K562 (cell line): Measurements from ENCODE around the gene DNA2. TPM values are rescaled to one million over a fixed set of nuclear protein-coding genes. Genes with fewer than 3 reads are reported as not detected.

ENCODE experiments used
- ADNP ChIP-seq: fragments of 200-800 bp; sonication (Bioruptor generic); IDR thresholded peaks from 2 replicates; pipeline ENCODE4 v1.6.1; 2016; ENCODE audit warnings: missing genetic modification characterization, missing compliant biosample characterization
- ARHGAP35 ChIP-seq: fragments of 450-650 bp; IDR thresholded peaks from 2 replicates; pipeline ENCODE4 v1.6.1; 2018; ENCODE audit not compliant: partially characterized antibody
- ARID1B ChIP-seq: fragments of 450-650 bp; IDR thresholded peaks from 2 replicates; pipeline ENCODE4 v1.6.1; 2016; ENCODE audit warnings: antibody characterized with exemption, mild to moderate bottlenecking, inconsistent platforms
- E2F1 ChIP-seq: sonication (generic); formaldehyde crosslinking; IDR thresholded peaks from 2 replicates; pipeline ENCODE4 v1.8.1; 2023; ENCODE audit warnings: mild to moderate bottlenecking, missing genetic modification reagents, moderate library complexity
- GABPB2 ChIP-seq: fragments of 250-450 bp; sonication (Bioruptor Pico); conservative IDR thresholded peaks from 2 replicates; pipeline ENCODE4 v1.5.1; 2021; ENCODE audit warnings: mild to moderate bottlenecking
- HINFP ChIP-seq: fragments of 450-650 bp; conservative IDR thresholded peaks from 2 replicates; pipeline ENCODE4 v1.6.1; 2016; ENCODE audit warnings: missing genetic modification characterization, low read depth, mild to moderate bottlenecking, control low read depth, missing compliant biosample characterization
- KLF1 ChIP-seq: fragments of 450-650 bp; IDR thresholded peaks from 2 replicates; pipeline ENCODE4 v1.6.1; 2016; ENCODE audit warnings: missing genetic modification characterization, missing compliant biosample characterization
- MAFK ChIP-seq: IDR thresholded peaks from 2 replicates; pipeline ENCODE4 v1.6.1; 2011; ENCODE audit warnings: low read length, improper control_type of control experiment
- MGA ChIP-seq: fragments of 450-650 bp; IDR thresholded peaks from 2 replicates; pipeline ENCODE4 v1.6.1; 2016; ENCODE audit warnings: mild to moderate bottlenecking, moderate library complexity
- SOX6 ChIP-seq: fragments of 450-650 bp; IDR thresholded peaks from 2 replicates; pipeline ENCODE4 v1.6.1; 2014; ENCODE audit warnings: mild to moderate bottlenecking
- STAT5A ChIP-seq: IDR thresholded peaks from 2 replicates; pipeline ENCODE4 v1.6.1; 2012; ENCODE audit warnings: low read length, inconsistent platforms, borderline replicate concordance
- TCF3 ChIP-seq: sonication (generic); formaldehyde crosslinking; IDR thresholded peaks from 2 replicates; pipeline ENCODE4 v1.4.0; 2020; ENCODE audit warnings: mild to moderate bottlenecking, missing genetic modification reagents
- ZFPM2 ChIP-seq: fragments of 250-450 bp; sonication (Bioruptor Pico); IDR thresholded peaks from 2 replicates; pipeline ENCODE4 v1.5.1; 2022; ENCODE audit warnings: mild to moderate bottlenecking
- ZNF175 ChIP-seq: fragments of 200-800 bp; sonication (Bioruptor generic); IDR thresholded peaks from 2 replicates; pipeline ENCODE4 v1.6.1; 2016; ENCODE audit warnings: low read depth, mild to moderate bottlenecking, missing genetic modification characterization, missing compliant biosample characterization
- ZNF445 ChIP-seq: fragments of 250-450 bp; sonication (Bioruptor Pico); IDR thresholded peaks from 2 replicates; pipeline ENCODE4 v1.4.0; 2020; ENCODE audit warnings: low read depth, mild to moderate bottlenecking, moderate library complexity
- ZNF668 ChIP-seq: fragments of 250-450 bp; sonication (Bioruptor Pico); IDR thresholded peaks from 2 replicates; pipeline ENCODE4 v1.8.0; 2022; ENCODE audit warnings: mild to moderate bottlenecking, inconsistent platforms
- ZNF780A ChIP-seq: fragments of 250-450 bp; sonication (Bioruptor Pico); IDR thresholded peaks from 2 replicates; pipeline ENCODE4 v1.5.0; 2021; ENCODE audit warnings: mild to moderate bottlenecking
- polyA plus RNA-seq, 8 experiments: library from polyadenylated mRNA; depleted of rRNA in 4 of 8; stranded (reverse) in 5 of 8; unstranded in 3 of 8; fragments of >200 nt; fragmentation: Nextera tagmentation in 2 of 8; fragmentation: Illumina TruSeq in 1 of 8; extraction: Ambion mirVana in 2 of 8; extraction: Trizol in 1 of 8; gene quantifications; 2 replicates each; pipeline versions ENCODE4 v1.2.1 to v1.2.3, GENCODE V29; 2011 to 2014; ENCODE audit warnings: inconsistent platforms in 1 of 8, missing spikeins in 1 of 8
- total RNA-seq, 7 experiments: library from RNA; depleted of rRNA in 6 of 7; stranded (reverse); fragments of >200 nt in 6 of 7; fragmentation: Illumina TruSeq in 2 of 7; extraction: Trizol in 2 of 7; gene quantifications; 2 replicates each; pipeline versions ENCODE4 v1.2.1 to v1.2.3, GENCODE V29; 2011 to 2021; ENCODE audit warnings: low replicate concordance in 1 of 7

DNA2 gene
- total and polyA plus RNA-seq, 9 of the 15 experiments (the other 6 are each of a cell fraction or from before 2014, with no cell fraction given): 24.6 to 51.4 (median 40.8) TPM

- TF ChIP-seq MGA (no peak), ZNF445 (no peak), STAT5A (peak; percentile 33; the same call in 1 of the 2 replicates), ZNF780A (no peak), TCF3 (CRISPR knock-in tag) (peak; percentile 67), SOX6 (0 out of 2 replicates have a peak, but pooled peaks have one; percentile 32), MAFK (no peak), HINFP (no peak), ZFPM2 (CRISPR knock-in tag) (no peak), E2F1 (CRISPR knock-in tag) (no peak), ZNF668 (CRISPR knock-in tag) (no peak), ARID1B (peak; percentile 40; the same call in 1 of the 2 replicates), ADNP (no peak), ZNF175 (CRISPR knock-in tag) (no peak), ARHGAP35 (no peak), KLF1 (tag) (no peak), GABPB2 (CRISPR knock-in tag) (no peak)
These were observed 9.2 kb downstream of the DNA2 start (continued) for GRCh38 chr10:68462536-68462935.
